ENCODE measurements around the gene DUS4L.

- TF ChIP-seq CTCF (IDR thresholded peaks at IDR 0.05) (no peak), POLR2A (IDR thresholded peaks at IDR 0.05) (no peak)
These were observed 9.8 kb downstream of the DUS4L start for GRCh38 chr7:107573537-107573936.
